ENCODE measurements around the gene ZBTB24. TPM values are rescaled to one million over a fixed set of nuclear protein-coding genes. Genes with fewer than 3 reads are reported as not detected.
A peak's percentile ranks its signal among the peaks of the same experiment; 100 is the strongest.

Gene ZBTB24
- total RNA-seq, 4 donors from 2014 or later = 4.4 to 12.6 (median 9.0) TPM

DNA sequence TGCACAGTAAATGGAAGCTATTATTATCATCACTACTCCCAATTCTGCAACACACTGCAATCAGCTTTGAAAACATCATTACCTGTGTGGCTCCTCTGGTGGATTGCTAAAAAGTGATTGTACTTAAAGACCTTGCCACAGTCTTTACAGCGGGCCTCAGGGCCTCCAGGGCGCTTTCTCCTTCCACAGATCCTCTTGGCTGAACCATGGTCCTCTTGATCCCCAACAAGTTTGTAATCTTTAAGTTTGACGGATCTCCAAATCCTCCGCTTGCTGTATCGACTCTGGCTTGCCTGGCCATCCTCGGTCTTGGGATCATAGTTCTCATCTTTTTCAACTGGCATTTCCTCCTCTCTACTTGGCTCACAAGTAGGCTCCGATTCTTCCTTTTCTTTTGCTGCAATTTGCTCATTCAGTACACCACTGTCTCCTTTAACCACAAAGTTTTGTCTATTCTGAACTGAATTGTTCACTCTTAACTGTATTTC lies 2.0 kb downstream of the ZBTB24 start:
- no peak for DNase-seq
- Histone ChIP-seq H3K9me3 (no peaks in the 10 kb centered on the region), H3K4me1 (peaks cover 0 to 9% of the 10 kb centered on the region in 2 donors), H3K4me3 (peak overlapping the region in 1 of 2 donors; percentile 3), H3K36me3 (no peaks in the 10 kb centered on the region), H3K27me3 (no peaks in the 10 kb centered on the region), H3K27ac (no peak overlapping the region)
- TF ChIP-seq, protein P1, sequence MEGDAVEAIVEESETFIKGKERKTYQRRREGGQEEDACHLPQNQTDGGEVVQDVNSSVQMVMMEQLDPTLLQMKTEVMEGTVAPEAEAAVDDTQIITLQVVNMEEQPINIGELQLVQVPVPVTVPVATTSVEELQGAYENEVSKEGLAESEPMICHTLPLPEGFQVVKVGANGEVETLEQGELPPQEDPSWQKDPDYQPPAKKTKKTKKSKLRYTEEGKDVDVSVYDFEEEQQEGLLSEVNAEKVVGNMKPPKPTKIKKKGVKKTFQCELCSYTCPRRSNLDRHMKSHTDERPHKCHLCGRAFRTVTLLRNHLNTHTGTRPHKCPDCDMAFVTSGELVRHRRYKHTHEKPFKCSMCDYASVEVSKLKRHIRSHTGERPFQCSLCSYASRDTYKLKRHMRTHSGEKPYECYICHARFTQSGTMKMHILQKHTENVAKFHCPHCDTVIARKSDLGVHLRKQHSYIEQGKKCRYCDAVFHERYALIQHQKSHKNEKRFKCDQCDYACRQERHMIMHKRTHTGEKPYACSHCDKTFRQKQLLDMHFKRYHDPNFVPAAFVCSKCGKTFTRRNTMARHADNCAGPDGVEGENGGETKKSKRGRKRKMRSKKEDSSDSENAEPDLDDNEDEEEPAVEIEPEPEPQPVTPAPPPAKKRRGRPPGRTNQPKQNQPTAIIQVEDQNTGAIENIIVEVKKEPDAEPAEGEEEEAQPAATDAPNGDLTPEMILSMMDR (IDR thresholded peaks at IDR 0.05) = no peak
- no peak for TF ChIP-seq POLR2A (IDR thresholded peaks at IDR 0.05)
- intact Hi-C loops (cut with DNase I; ENCODE audit: low total_unique reads) = no loop called here

DNA sequence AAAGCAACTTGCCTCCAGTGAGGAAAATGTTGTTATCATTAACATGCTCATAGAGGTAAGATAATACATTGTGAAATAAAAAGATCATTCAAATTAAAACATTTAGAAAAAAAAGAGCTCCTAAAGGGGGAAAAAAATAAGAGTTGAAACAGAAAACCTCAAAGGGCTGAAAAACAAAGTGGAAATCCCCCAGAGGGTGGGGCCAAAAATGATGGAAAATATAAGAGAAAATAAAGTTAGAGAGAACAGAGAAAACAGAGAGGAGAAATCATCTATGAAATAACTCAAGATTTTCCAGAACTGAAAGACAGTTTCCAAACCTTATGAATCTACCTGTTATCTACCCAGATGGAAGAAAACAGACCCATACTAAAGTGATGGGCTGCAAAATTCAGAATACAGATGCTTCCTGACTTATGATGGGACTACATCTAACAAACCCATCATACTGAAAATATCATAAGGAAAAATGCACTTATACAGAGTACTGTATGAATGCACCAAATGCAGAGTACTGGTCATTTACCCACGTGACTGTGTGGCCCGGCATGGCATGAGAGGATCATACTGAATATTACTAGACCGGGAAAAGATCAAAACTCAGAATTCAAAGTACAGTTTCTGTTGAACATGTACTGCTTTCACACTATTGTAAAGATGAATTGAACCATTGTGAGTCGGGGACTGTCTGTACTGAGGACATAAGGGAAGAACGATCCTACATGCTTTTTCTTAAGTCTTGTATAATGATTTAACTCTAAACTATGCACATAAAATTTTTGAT lies 4.0 kb downstream of the ZBTB24 start:
- H3K27ac ChIP-seq = no peak overlapping the region
- intact Hi-C loops (cut with DNase I; ENCODE audit: low total_unique reads) = no loop called here
- H3K9me3 ChIP-seq = no peaks in the 10 kb centered on the region
- H3K4me3 ChIP-seq = no peak overlapping the region
- DNase-seq = no peak
- H3K27me3 ChIP-seq = no peaks in the 10 kb centered on the region
- peaks cover 0 to 9% of the 10 kb centered on the region in 2 donors for H3K4me1 ChIP-seq
- no peaks in the 10 kb centered on the region for H3K36me3 ChIP-seq
- TF ChIP-seq POLR2A (IDR thresholded peaks at IDR 0.05) = no peak
- TF ChIP-seq, protein P1 (IDR thresholded peaks at IDR 0.05) = no peak

DNA sequence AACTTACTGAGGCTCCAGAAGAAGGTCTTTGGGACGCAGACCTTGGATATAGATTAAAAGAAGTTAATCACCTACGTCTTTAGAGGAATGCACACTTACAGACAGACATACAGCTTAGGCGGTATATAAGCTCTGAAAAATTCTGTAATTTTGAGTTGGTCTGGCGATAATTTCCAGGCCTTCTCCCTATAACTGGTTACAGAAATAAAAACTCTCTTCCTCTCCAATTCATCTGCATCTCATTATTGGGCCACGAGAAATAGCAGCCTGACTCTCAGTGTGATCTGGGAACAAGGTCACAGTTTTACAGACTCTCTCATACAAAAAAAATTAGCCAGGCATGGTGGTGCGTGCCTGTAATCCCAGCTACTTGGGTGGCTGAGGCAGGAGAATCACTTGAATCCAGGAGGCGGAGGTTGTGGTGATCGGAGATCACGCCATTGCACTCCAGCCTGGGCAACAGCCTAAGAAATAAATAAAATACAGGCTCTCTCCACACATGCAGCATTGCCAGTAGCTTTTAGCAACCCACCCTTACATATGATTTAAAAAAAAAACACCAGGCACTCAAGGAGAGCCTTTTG lies 4.7 kb downstream of the ZBTB24 start:
- TF ChIP-seq, protein P1 (IDR thresholded peaks at IDR 0.05) = no peak
- no peak for TF ChIP-seq POLR2A (IDR thresholded peaks at IDR 0.05)
- H3K27ac ChIP-seq = no peak overlapping the region
- no peaks in the 10 kb centered on the region for H3K27me3 ChIP-seq
- no peak for DNase-seq
- peaks cover 0 to 9% of the 10 kb centered on the region in 2 donors for H3K4me1 ChIP-seq
- no peak overlapping the region for H3K4me3 ChIP-seq
- H3K9me3 ChIP-seq = no peaks in the 10 kb centered on the region
- no peaks in the 10 kb centered on the region for H3K36me3 ChIP-seq
- intact Hi-C loops (cut with DNase I; ENCODE audit: low total_unique reads) = no loop called here

DNA sequence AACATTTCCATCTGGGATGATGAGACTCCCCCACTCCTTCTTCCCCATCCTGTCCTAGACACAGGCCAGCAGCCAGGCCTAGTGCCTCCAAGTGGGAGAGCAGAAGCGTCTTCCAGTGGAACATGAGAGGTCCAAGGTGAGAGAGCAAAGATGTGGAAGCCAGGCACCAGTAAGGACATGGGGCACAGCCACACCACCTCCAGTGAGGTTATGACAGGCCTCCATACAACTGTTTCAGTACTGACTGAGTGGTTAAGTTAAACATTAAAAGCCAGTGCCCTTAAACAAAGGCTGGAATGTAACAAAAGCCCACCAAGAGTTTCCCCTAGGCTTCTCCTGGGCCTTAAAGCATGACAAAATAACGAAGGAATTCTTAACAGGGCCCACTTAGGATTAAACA lies 5.3 kb downstream of the ZBTB24 start:
- DNase-seq = no peak
- Histone ChIP-seq H3K4me3 (no peak overlapping the region), H3K9me3 (no peaks in the 10 kb centered on the region), H3K27me3 (no peaks in the 10 kb centered on the region), H3K36me3 (no peaks in the 10 kb centered on the region), H3K4me1 (peaks cover 0 to 9% of the 10 kb centered on the region in 2 donors), H3K27ac (no peak overlapping the region)
- TF ChIP-seq, protein P1 (IDR thresholded peaks at IDR 0.05) = no peak
- no peak for TF ChIP-seq POLR2A (IDR thresholded peaks at IDR 0.05)
- intact Hi-C loops (cut with DNase I; ENCODE audit: low total_unique reads) = no loop called here

DNA sequence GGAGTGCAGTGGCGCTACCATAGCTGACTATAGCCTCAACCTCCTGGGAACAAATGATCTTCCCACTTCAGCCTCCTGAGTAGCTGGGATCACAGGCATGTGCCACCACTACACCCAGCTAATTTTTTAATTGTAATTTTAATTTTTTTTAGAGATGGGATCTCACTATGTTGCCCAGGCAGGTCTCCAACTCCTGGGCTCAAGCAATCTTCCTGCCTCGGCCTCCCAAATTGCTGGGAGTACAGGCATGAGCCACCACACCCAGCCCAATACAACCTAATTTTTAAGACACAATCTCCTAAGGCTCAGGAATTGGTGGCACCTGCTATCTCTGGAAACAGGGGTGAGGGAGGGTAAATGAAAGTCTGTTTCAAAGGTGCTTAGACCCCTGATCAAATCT lies 5.8 kb downstream of the ZBTB24 start:
- no peaks in the 10 kb centered on the region for H3K9me3 ChIP-seq
- H3K27ac ChIP-seq = no peak overlapping the region
- peaks cover 0 to 9% of the 10 kb centered on the region in 2 donors for H3K4me1 ChIP-seq
- DNase-seq = no peak
- H3K4me3 ChIP-seq = no peak overlapping the region
- no peak for TF ChIP-seq POLR2A (IDR thresholded peaks at IDR 0.05)
- no peaks in the 10 kb centered on the region for H3K36me3 ChIP-seq
- intact Hi-C loops (cut with DNase I; ENCODE audit: low total_unique reads) = no loop called here
- no peaks in the 10 kb centered on the region for H3K27me3 ChIP-seq

Data from uterus (tissue), 4 donors.